ENCODE data around the gene TNMD.
A peak's percentile ranks its signal among the peaks of the same experiment; 100 is the strongest.

Gene TNMD

DNA sequence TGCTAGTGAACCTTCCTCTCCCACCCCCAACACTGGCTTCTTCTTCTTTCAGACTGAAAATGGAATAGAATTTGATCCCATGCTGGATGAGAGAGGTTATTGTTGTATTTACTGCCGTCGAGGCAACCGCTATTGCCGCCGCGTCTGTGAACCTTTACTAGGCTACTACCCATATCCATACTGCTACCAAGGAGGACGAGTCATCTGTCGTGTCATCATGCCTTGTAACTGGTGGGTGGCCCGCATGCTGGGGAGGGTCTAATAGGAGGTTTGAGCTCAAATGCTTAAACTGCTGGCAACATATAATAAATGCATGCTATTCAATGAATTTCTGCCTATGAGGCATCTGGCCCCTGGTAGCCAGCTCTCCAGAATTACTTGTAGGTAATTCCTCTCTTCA, 14.7 kb downstream of the TNMD start:
- Histone ChIP-seq H3K14ac (ENCODE audit: low read length in 2 of 2) (no peak overlapping the region), H2AFZ (ENCODE audit: low read depth, low read length) (no peak overlapping the region), H3K18ac (ENCODE audit: low read depth in 1 of 2, low read length in 2 of 2) (no peak overlapping the region), H3K27me3 (ENCODE audit: control insufficient read depth in 1 of 2, insufficient read depth in 1 of 2, low read length in 2 of 2) (peaks cover 0 to 34% of the 10 kb centered on the region in 2 experiments), H2BK12ac (ENCODE audit: low read length in 2 of 2) (no peak overlapping the region), H3K4me2 (ENCODE audit: low read length, poor library complexity, severe bottlenecking) (no peak overlapping the region), H3K4ac (ENCODE audit: low read depth in 1 of 2, low read length in 2 of 2) (no peak overlapping the region), H2BK5ac (ENCODE audit: low read depth, low read length, poor library complexity, severe bottlenecking) (no peak overlapping the region), H3K4me1 (ENCODE audit: control insufficient read depth, insufficient read depth, low read depth, low read length) (no peaks in the 10 kb centered on the region), H2BK120ac (ENCODE audit: low read depth, low read length) (no peak overlapping the region), H4K91ac (ENCODE audit: low read length) (no peak overlapping the region), H3K36me3 (ENCODE audit: control insufficient read depth in 1 of 2, insufficient read depth in 2 of 2, low read depth in 1 of 2, low read length in 2 of 2) (no peaks in the 10 kb centered on the region), H3K27ac (ENCODE audit: low read length, poor library complexity, severe bottlenecking) (no peak overlapping the region), H3K9ac (ENCODE audit: low read length) (no peak overlapping the region), H3K79me1 (replicated peaks; ENCODE audit: low read length, poor library complexity, severe bottlenecking) (no peaks in the 10 kb centered on the region), H3K23ac (ENCODE audit: low read length in 2 of 2) (no peak overlapping the region), H3K9me3 (ENCODE audit: control insufficient read depth, low read length) (no peaks in the 10 kb centered on the region), H3K4me3 (ENCODE audit: insufficient read depth in 1 of 2, low read depth in 1 of 2, low read length in 2 of 2) (no peak overlapping the region), H2BK15ac (ENCODE audit: low read depth, poor library complexity, severe bottlenecking) (no peak overlapping the region), H4K8ac (ENCODE audit: low read length) (no peak overlapping the region), H2AK5ac (ENCODE audit: low read length, severe bottlenecking) (no peak overlapping the region)
- no CpG with 5 or more reads among the region's 9 CpGs for WGBS
- DNase-seq = no peak

DNA sequence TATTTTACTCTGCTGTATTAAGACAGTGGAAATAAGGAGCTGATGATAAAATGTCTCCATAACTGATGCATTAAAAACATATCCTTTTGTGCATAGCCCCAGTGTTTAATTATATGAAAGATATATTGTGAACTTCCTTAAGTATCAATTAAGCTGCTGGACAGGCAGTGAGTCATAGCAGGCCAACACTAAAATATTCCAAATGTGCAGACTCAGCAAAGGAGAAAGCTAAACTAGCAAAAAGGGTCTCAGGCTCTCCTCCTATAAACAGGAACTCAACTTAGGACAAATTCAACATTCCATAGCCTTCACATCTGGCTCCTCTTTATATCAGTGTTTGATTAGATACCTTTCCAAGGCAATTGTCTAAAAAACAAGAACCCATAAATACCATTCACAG, 15.6 kb downstream of the TNMD start:
- Histone ChIP-seq H2BK120ac (ENCODE audit: low read depth, low read length) (no peak overlapping the region), H3K18ac (ENCODE audit: low read depth in 1 of 2, low read length in 2 of 2) (no peak overlapping the region), H2AFZ (ENCODE audit: low read depth, low read length) (no peak overlapping the region), H3K27ac (ENCODE audit: low read length, poor library complexity, severe bottlenecking) (no peak overlapping the region), H4K8ac (ENCODE audit: low read length) (no peak overlapping the region), H2BK5ac (ENCODE audit: low read depth, low read length, poor library complexity, severe bottlenecking) (no peak overlapping the region), H3K23ac (ENCODE audit: low read length in 2 of 2) (no peak overlapping the region), H3K14ac (ENCODE audit: low read length in 2 of 2) (no peak overlapping the region), H3K36me3 (ENCODE audit: control insufficient read depth in 1 of 2, insufficient read depth in 2 of 2, low read depth in 1 of 2, low read length in 2 of 2) (no peaks in the 10 kb centered on the region), H2BK15ac (ENCODE audit: low read depth, poor library complexity, severe bottlenecking) (no peak overlapping the region), H3K4ac (ENCODE audit: low read depth in 1 of 2, low read length in 2 of 2) (no peak overlapping the region), H3K9ac (ENCODE audit: low read length) (no peak overlapping the region), H3K4me2 (ENCODE audit: low read length, poor library complexity, severe bottlenecking) (no peak overlapping the region), H2AK5ac (ENCODE audit: low read length, severe bottlenecking) (no peak overlapping the region), H3K4me3 (ENCODE audit: insufficient read depth in 1 of 2, low read depth in 1 of 2, low read length in 2 of 2) (no peak overlapping the region), H4K91ac (ENCODE audit: low read length) (no peak overlapping the region), H3K4me1 (ENCODE audit: control insufficient read depth, insufficient read depth, low read depth, low read length) (no peaks in the 10 kb centered on the region), H3K27me3 (ENCODE audit: control insufficient read depth in 1 of 2, insufficient read depth in 1 of 2, low read length in 2 of 2) (peaks cover 0 to 37% of the 10 kb centered on the region in 2 experiments), H3K9me3 (ENCODE audit: control insufficient read depth, low read length) (no peaks in the 10 kb centered on the region), H2BK12ac (ENCODE audit: low read length in 2 of 2) (no peak overlapping the region), H3K79me1 (replicated peaks; ENCODE audit: low read length, poor library complexity, severe bottlenecking) (no peaks in the 10 kb centered on the region)
- DNase-seq = peak; percentile 4

DNA sequence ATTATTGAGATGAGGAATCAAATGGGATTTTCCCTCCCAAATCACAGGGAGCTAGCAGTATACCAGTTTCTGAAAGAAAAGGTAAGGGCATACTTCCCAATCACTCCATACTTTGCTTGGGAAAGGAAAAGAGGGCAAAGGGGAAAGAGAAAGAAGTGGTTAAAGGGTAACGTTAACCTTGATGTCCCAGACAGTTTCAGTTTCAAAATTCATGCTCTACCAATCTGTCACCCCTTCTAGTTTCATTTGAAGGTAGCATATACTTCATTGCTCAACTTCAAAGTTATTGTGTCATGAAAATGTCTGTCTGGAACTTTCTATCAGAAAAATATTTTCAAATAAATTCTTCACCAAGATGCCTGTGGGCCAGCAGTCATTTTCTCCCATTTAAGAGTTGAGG, 16.0 kb downstream of the TNMD start:
- Histone ChIP-seq H2AK5ac (ENCODE audit: low read length, severe bottlenecking) (no peak overlapping the region), H3K4me1 (ENCODE audit: control insufficient read depth, insufficient read depth, low read depth, low read length) (no peaks in the 10 kb centered on the region), H3K9ac (ENCODE audit: low read length) (no peak overlapping the region), H3K36me3 (ENCODE audit: control insufficient read depth in 1 of 2, insufficient read depth in 2 of 2, low read depth in 1 of 2, low read length in 2 of 2) (no peaks in the 10 kb centered on the region), H3K14ac (ENCODE audit: low read length in 2 of 2) (no peak overlapping the region), H2BK12ac (ENCODE audit: low read length in 2 of 2) (no peak overlapping the region), H3K23ac (ENCODE audit: low read length in 2 of 2) (no peak overlapping the region), H3K4ac (ENCODE audit: low read depth in 1 of 2, low read length in 2 of 2) (no peak overlapping the region), H3K4me2 (ENCODE audit: low read length, poor library complexity, severe bottlenecking) (no peak overlapping the region), H2BK5ac (ENCODE audit: low read depth, low read length, poor library complexity, severe bottlenecking) (no peak overlapping the region), H3K79me1 (replicated peaks; ENCODE audit: low read length, poor library complexity, severe bottlenecking) (no peaks in the 10 kb centered on the region), H3K18ac (ENCODE audit: low read depth in 1 of 2, low read length in 2 of 2) (no peak overlapping the region), H3K27ac (ENCODE audit: low read length, poor library complexity, severe bottlenecking) (no peak overlapping the region), H3K27me3 (ENCODE audit: control insufficient read depth in 1 of 2, insufficient read depth in 1 of 2, low read length in 2 of 2) (peaks cover 0 to 41% of the 10 kb centered on the region in 2 experiments), H4K91ac (ENCODE audit: low read length) (no peak overlapping the region), H2BK120ac (ENCODE audit: low read depth, low read length) (no peak overlapping the region), H2BK15ac (ENCODE audit: low read depth, poor library complexity, severe bottlenecking) (no peak overlapping the region), H3K4me3 (ENCODE audit: insufficient read depth in 1 of 2, low read depth in 1 of 2, low read length in 2 of 2) (no peak overlapping the region), H3K9me3 (ENCODE audit: control insufficient read depth, low read length) (no peaks in the 10 kb centered on the region), H4K8ac (ENCODE audit: low read length) (no peak overlapping the region), H2AFZ (ENCODE audit: low read depth, low read length) (no peak overlapping the region)
- no CpG with 5 or more reads among the region's 1 CpG for WGBS
- no peak for DNase-seq

DNA sequence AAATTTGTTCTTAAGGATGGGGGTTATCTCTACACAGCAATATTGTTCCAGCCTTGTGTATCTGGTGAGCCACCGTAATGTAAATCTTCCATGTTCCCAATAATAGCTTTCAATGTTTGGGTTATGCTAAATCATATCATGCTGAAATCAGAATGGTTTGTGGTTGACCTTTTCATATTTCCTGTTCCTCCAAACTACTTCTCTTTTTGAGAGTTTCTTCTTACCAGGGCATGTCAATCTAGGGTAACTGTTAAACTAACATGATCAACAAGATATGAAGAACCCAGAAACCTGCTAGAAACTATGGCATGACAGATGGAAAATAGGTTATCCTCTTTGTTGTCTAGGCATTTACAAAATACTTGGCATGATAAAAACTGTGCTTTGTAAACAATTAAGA, 22.0 kb downstream of the TNMD start:
- Histone ChIP-seq H3K4me2 (ENCODE audit: low read length, poor library complexity, severe bottlenecking) (no peak overlapping the region), H3K79me1 (replicated peaks; ENCODE audit: low read length, poor library complexity, severe bottlenecking) (no peaks in the 10 kb centered on the region), H3K14ac (ENCODE audit: low read length in 2 of 2) (no peak overlapping the region), H2AFZ (ENCODE audit: low read depth, low read length) (no peak overlapping the region), H3K9me3 (ENCODE audit: control insufficient read depth, low read length) (no peaks in the 10 kb centered on the region), H3K23ac (ENCODE audit: low read length in 2 of 2) (no peak overlapping the region), H3K18ac (ENCODE audit: low read depth in 1 of 2, low read length in 2 of 2) (no peak overlapping the region), H3K36me3 (ENCODE audit: control insufficient read depth in 1 of 2, insufficient read depth in 2 of 2, low read depth in 1 of 2, low read length in 2 of 2) (no peaks in the 10 kb centered on the region), H3K9ac (ENCODE audit: low read length) (no peak overlapping the region), H2AK5ac (ENCODE audit: low read length, severe bottlenecking) (no peak overlapping the region), H3K27me3 (ENCODE audit: control insufficient read depth in 1 of 2, insufficient read depth in 1 of 2, low read length in 2 of 2) (peaks cover 0 to 24% of the 10 kb centered on the region in 2 experiments), H3K27ac (ENCODE audit: low read length, poor library complexity, severe bottlenecking) (no peak overlapping the region), H3K4me1 (ENCODE audit: control insufficient read depth, insufficient read depth, low read depth, low read length) (no peaks in the 10 kb centered on the region), H4K91ac (ENCODE audit: low read length) (no peak overlapping the region), H3K4me3 (ENCODE audit: insufficient read depth in 1 of 2, low read depth in 1 of 2, low read length in 2 of 2) (no peak overlapping the region), H2BK5ac (ENCODE audit: low read depth, low read length, poor library complexity, severe bottlenecking) (no peak overlapping the region), H4K8ac (ENCODE audit: low read length) (no peak overlapping the region), H2BK12ac (ENCODE audit: low read length in 2 of 2) (no peak overlapping the region), H2BK120ac (ENCODE audit: low read depth, low read length) (no peak overlapping the region), H2BK15ac (ENCODE audit: low read depth, poor library complexity, severe bottlenecking) (no peak overlapping the region), H3K4ac (ENCODE audit: low read depth in 1 of 2, low read length in 2 of 2) (no peak overlapping the region)
- DNase-seq = no peak
- WGBS = no CpG with 5 or more reads among the region's 1 CpG
